HepG2 (cell line): ENCODE measurements around the gene AIFM1. TPM values are rescaled to one million over a fixed set of nuclear protein-coding genes. Genes with fewer than 3 reads are reported as not detected.

Source experiments
- ATAC-seq: fragments of 200-7000 bp; cut with Tn5 transposase; 3 replicates; pipeline ENCODE4 v1.9.1; 2020; ENCODE audit warnings: mild to moderate bottlenecking, moderate library complexity
- BruUV-seq: library from RNA; stranded (reverse); fragments of 400-500 nt; replicated peaks from 2 replicates; lab custom pipeline; 2021; lab: Mats Ljungman, UMichigan
- CTCF ChIA-PET: fragments of 300-600 bp; formaldehyde crosslinking; extraction: SDS; loops from one replicate; lab custom pipeline; 2021; ENCODE audit warnings: low total read pairs, inconsistent platforms, low intra/inter-chr PET ratio; lab: Yijun Ruan, JAX
- POLR2A ChIA-PET: fragments of 350-600 bp; sonication (Branson Sonifier 250); formaldehyde crosslinking; loops from one replicate; lab custom pipeline; 2020; ENCODE audit warnings: antibody characterized with exemption, inconsistent platforms; lab: Yijun Ruan, JAX
- DNase-seq: peaks from one replicate; pipeline ENCODE4 v3.0.0-alpha.2; 2015; ENCODE audit warnings: low spot score
- FAIRE-seq: peaks from 3 replicates; lab custom pipeline; 2011; peaks lifted over from hg19 to GRCh38; lab: Jason Lieb, UNC
- H2AFZ ChIP-seq: one replicate; pipeline ENCODE4 v1.6.1; 2011; ENCODE audit warnings: low read length, inconsistent platforms
- H3K27ac ChIP-seq: fragments of 300-600 bp; 3 replicates; pipeline ENCODE4 v1.8.0; 2011; ENCODE audit warnings: mixed run types, mild to moderate bottlenecking, mixed read lengths, low read length, inconsistent platforms; ENCODE audit not compliant: insufficient read depth; ENCODE audit errors: extremely low read length
- H3K27me3 ChIP-seq, 2 experiments: fragments of 200-600 bp in 1 of 2; 2 replicates in 1 of 2; 3 replicates in 1 of 2; pipeline versions ENCODE4 v1.6.0 to v1.8.0; 2011; ENCODE audit warnings: low read length in 2 of 2, mild to moderate bottlenecking in 2 of 2, moderate library complexity in 2 of 2, inconsistent platforms in 1 of 2; ENCODE audit not compliant: insufficient read depth in 2 of 2, control insufficient read depth in 1 of 2
- H3K36me3 ChIP-seq, 2 experiments: fragments of 200-600 bp in 1 of 2; replicated peaks in 1 of 2; 2 replicates in 1 of 2; 3 replicates in 1 of 2; pipeline versions ENCODE4 v1.5.1 to v1.8.0; 2011; ENCODE audit warnings: low read length in 2 of 2, inconsistent platforms in 1 of 2; ENCODE audit not compliant: insufficient read depth in 2 of 2, control insufficient read depth in 1 of 2
- H3K4me1 ChIP-seq: 2 replicates; pipeline ENCODE4 v1.5.1; 2012; ENCODE audit warnings: low read length, inconsistent platforms; ENCODE audit not compliant: insufficient read depth
- H3K4me2 ChIP-seq: 2 replicates; pipeline ENCODE4 v1.6.0; 2011; ENCODE audit warnings: low read depth, low read length, inconsistent platforms
- H3K4me3 ChIP-seq, 3 experiments: fragments of 200-600 bp in 1 of 3; sonication (generic), shearing (Covaris generic) in 1 of 3; replicated peaks in 1 of 3; 2 replicates each; pipeline ENCODE4 v1.5.1; 2011 to 2016; ENCODE audit warnings: low read length in 3 of 3, inconsistent platforms in 2 of 3, low read depth in 2 of 3, mild to moderate bottlenecking in 2 of 3, control low read depth in 1 of 3, mixed read lengths in 1 of 3; ENCODE audit not compliant: insufficient read depth in 1 of 3
- H3K79me2 ChIP-seq: one replicate; pipeline ENCODE4 v1.6.1; 2011; ENCODE audit warnings: low read length, inconsistent platforms; ENCODE audit not compliant: insufficient read depth
- H3K9ac ChIP-seq: 2 replicates; pipeline ENCODE4 v1.6.0; 2011; ENCODE audit warnings: mild to moderate bottlenecking, low read depth, low read length, inconsistent platforms; ENCODE audit not compliant: insufficient read depth
- H3K9me3 ChIP-seq: 2 replicates; pipeline ENCODE4 v1.5.1; 2012; ENCODE audit warnings: mild to moderate bottlenecking, low read length
- H4K20me1 ChIP-seq: 2 replicates; pipeline ENCODE4 v1.6.0; 2011; ENCODE audit warnings: inconsistent platforms, mild to moderate bottlenecking, low read length, moderate library complexity; ENCODE audit not compliant: insufficient read depth
- HDAC2 ChIP-seq: sonication (generic); formaldehyde crosslinking; IDR thresholded peaks from 2 replicates; pipeline ENCODE4 v1.4.0; 2020; ENCODE audit warnings: missing genetic modification reagents
- LCORL ChIP-seq, 2 experiments: fragments of 450-650 bp in 1 of 2; sonication (generic) in 1 of 2; formaldehyde crosslinking in 1 of 2; IDR thresholded peaks; 2 replicates each; pipeline versions ENCODE4 v1.5.0 to v1.6.1; 2017 to 2020; ENCODE audit warnings: antibody characterized with exemption in 1 of 2, missing genetic modification reagents in 1 of 2
- MAFF ChIP-seq: IDR thresholded peaks from 2 replicates; pipeline ENCODE4 v1.6.1; 2011; ENCODE audit warnings: low read depth, low read length, improper control_type of control experiment
- MAFK ChIP-seq, 2 experiments: IDR thresholded peaks in 1 of 2; conservative IDR thresholded peaks in 1 of 2; 2 replicates each; pipeline ENCODE4 v1.6.1; 2011; ENCODE audit warnings: improper control_type of control experiment in 2 of 2, low read length in 2 of 2
- SSRP1 ChIP-seq: IDR thresholded peaks from 2 replicates; pipeline ENCODE4 v1.6.1; 2016; ENCODE audit warnings: control low read depth
- ZNF20 ChIP-seq: sonication (generic); formaldehyde crosslinking; IDR thresholded peaks from 2 replicates; pipeline ENCODE4 v1.4.0; 2020; ENCODE audit warnings: mild to moderate bottlenecking, moderate library complexity, missing genetic modification reagents
- WGBS: methylation state at CpG from one replicate; pipeline ENCODE4 v1.1.6; 2017; ENCODE audit warnings: low lambda C conversion rate; 5-methylcytosine and 5-hydroxymethylcytosine counted together
- in situ Hi-C: cut with HindIII; loops from 2 replicates; pipeline ENCODE4 v1.10.0; 2017; ENCODE audit warnings: low pct_unique_long_range_greater_than_20kb; ENCODE audit not compliant: extremely low pct_ligation_motif_present
- intact Hi-C: fragments of 100-400 bp; cut with micrococcal nuclease; formaldehyde crosslinking; loops from one replicate; pipeline ENCODE4 v1.10.0; 2022; ENCODE audit not compliant: unreplicated experiment
- polyA plus RNA-seq, 8 experiments: library from polyadenylated mRNA; depleted of rRNA in 3 of 8; stranded (reverse) in 7 of 8; unstranded in 1 of 8; fragments of >200 nt; fragmentation: Illumina TruSeq in 4 of 8; extraction: Trizol in 4 of 8; gene quantifications; 2 replicates each; pipeline versions ENCODE4 v1.2.1 to v1.2.3, GENCODE V29; 2011 to 2016; ENCODE audit warnings: low read depth in 4 of 8, missing spikeins in 1 of 8, mixed read lengths in 1 of 8; ENCODE audit not compliant: insufficient read depth in 1 of 8
- total RNA-seq, 5 experiments: library from RNA; depleted of rRNA; stranded (reverse); fragments of >200 nt; fragmentation: Illumina TruSeq; extraction: Trizol; gene quantifications; 2 replicates each; pipeline ENCODE4 v1.2.3, GENCODE V29; 2016; ENCODE audit warnings: low read depth in 1 of 5

The AIFM1 gene
- total and polyA plus RNA-seq, 2 of the 13 experiments (the other 11 are each of a cell fraction or from before 2014, with no cell fraction given) = 42.8 to 46.9 TPM

DNA sequence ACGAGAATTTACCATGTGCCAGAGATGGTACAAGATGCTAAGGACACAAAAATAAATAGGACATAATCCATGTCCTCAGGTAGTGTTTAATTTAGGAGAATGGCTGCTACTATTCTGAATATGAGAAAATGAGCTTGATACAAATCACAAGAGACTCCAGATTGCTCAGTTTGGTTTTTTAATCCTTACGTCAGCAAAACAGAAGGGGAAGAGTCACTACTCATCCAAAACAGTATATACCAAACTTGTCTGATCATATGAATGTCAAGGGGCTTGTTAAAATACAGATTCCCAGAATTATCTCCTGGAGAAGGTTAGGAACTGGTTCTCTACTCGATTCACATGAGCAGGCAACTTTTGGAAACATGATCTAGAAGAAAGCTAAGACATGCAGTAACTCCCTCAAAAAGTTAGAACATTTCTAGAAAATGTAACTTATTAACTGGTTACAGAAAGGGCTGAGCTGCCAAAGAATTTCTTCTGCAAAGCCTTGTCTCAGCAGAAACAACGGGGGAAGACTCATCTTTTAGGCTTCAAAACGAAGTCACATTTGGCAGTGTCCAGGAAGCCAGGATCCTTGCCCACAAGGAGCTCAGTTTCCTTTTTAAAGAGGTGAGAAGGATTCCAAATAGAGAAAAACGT, 3.4 kb downstream of the AIFM1 start:
- Histone ChIP-seq H3K4me2 (peak overlapping the region; percentile 18; the same call in 1 of the 2 replicates), H4K20me1 (no peaks in the 10 kb centered on the region), H3K27me3 (no peaks in the 10 kb centered on the region; a peak in 1 of 5 replicates), H3K9me3 (no peaks in the 10 kb centered on the region), H3K4me1 (peaks cover 38% of the 10 kb centered on the region), H3K27ac (no peak overlapping the region), H3K4me3 (no peak overlapping the region), H3K9ac (no peak overlapping the region), H3K79me2 (peaks cover 29% of the 10 kb centered on the region), H3K36me3 (no peaks in the 10 kb centered on the region), H2AFZ (no peak overlapping the region)
- TF ChIP-seq SSRP1 (CRISPR knock-in tag) = no peak
- TF ChIP-seq MAFK (conservative IDR thresholded peaks at IDR 0.05 in 1 of 2, IDR thresholded peaks at IDR 0.05 in 1 of 2; ENCODE audit: low read length in 2 of 2) = peak; percentile 9 to 51; a peak in 2 of 4 replicates
- TF ChIP-seq HDAC2 (CRISPR knock-in tag) = no peak
- TF ChIP-seq LCORL (IDR thresholded peaks at IDR 0.05) = no peak
- TF ChIP-seq LCORL (CRISPR knock-in tag; IDR thresholded peaks at IDR 0.05) = no peak
- TF ChIP-seq MAFF = 0 out of 2 replicates have a peak, but pooled peaks have one; percentile 43
- in situ Hi-C loops (no loop called here), intact Hi-C loops (no loop called here)
- ATAC-seq (no peak), DNase-seq (no peak), FAIRE-seq (no peak)
- no TSS peak for BruUV-seq
- ChIA-PET CTCF (no interaction called here), POLR2A (no interaction called here)
- WGBS = 66% methylated on average over 6 of the region's 6 CpGs

GRCh38 chrX:130159776-130160175, 5.9 kb downstream of the AIFM1 start:
- in situ Hi-C loops = no loop called here
- Histone ChIP-seq H3K79me2 (peaks cover 27% of the 10 kb centered on the region), H3K4me3 (no peak overlapping the region), H3K36me3 (no peaks in the 10 kb centered on the region), H4K20me1 (no peaks in the 10 kb centered on the region), H3K4me1 (peaks cover 33% of the 10 kb centered on the region), H3K4me2 (no peak overlapping the region), H3K27me3 (no peaks in the 10 kb centered on the region), H3K9ac (no peak overlapping the region), H3K9me3 (no peaks in the 10 kb centered on the region), H2AFZ (no peak overlapping the region), H3K27ac (no peak overlapping the region)
- DNase-seq = no peak
- ATAC-seq = no peak
- ChIA-PET CTCF (no interaction called here), POLR2A (no interaction called here)
- no peak for FAIRE-seq
- intact Hi-C loops = no loop called here
- no TSS peak for BruUV-seq
- no peak for TF ChIP-seq ZNF20 (CRISPR knock-in tag)
- 78% methylated on average over 4 of the region's 4 CpGs for WGBS
